ENCODE data around the gene FER.

DNA sequence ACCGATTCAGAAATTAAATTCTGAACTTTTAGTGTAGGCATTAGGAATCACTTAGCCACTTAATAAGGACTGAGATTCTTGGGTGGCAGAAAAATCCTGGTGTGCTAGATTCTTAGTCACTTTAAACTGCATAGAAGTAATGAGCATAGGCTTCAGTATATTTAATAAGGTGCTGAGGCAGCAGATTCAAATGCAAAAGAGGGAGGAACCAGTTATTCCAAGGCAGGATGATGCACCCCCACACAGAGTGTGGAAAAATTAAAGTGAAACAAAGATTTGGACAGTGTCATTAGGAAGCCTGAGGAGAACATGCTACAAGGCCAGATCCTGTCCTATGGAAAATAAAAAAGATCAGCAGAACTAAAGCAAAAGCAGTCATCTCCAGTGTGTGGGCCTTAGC lies 444.3 kb downstream of the FER start:
- TF ChIP-seq, protein P1, sequence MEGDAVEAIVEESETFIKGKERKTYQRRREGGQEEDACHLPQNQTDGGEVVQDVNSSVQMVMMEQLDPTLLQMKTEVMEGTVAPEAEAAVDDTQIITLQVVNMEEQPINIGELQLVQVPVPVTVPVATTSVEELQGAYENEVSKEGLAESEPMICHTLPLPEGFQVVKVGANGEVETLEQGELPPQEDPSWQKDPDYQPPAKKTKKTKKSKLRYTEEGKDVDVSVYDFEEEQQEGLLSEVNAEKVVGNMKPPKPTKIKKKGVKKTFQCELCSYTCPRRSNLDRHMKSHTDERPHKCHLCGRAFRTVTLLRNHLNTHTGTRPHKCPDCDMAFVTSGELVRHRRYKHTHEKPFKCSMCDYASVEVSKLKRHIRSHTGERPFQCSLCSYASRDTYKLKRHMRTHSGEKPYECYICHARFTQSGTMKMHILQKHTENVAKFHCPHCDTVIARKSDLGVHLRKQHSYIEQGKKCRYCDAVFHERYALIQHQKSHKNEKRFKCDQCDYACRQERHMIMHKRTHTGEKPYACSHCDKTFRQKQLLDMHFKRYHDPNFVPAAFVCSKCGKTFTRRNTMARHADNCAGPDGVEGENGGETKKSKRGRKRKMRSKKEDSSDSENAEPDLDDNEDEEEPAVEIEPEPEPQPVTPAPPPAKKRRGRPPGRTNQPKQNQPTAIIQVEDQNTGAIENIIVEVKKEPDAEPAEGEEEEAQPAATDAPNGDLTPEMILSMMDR (conservative IDR thresholded peaks at IDR 0.05) = no peak
- no peak for TF ChIP-seq EZH2 (IDR thresholded peaks at IDR 0.05; ENCODE audit: low read depth)
